Measurements from ENCODE around the gene ACAA2. TPM values are rescaled to one million over a fixed set of nuclear protein-coding genes. Genes with fewer than 3 reads are reported as not detected.

The ACAA2 gene
- polyA plus RNA-seq, 1 experiment = 14.1 TPM

DNA sequence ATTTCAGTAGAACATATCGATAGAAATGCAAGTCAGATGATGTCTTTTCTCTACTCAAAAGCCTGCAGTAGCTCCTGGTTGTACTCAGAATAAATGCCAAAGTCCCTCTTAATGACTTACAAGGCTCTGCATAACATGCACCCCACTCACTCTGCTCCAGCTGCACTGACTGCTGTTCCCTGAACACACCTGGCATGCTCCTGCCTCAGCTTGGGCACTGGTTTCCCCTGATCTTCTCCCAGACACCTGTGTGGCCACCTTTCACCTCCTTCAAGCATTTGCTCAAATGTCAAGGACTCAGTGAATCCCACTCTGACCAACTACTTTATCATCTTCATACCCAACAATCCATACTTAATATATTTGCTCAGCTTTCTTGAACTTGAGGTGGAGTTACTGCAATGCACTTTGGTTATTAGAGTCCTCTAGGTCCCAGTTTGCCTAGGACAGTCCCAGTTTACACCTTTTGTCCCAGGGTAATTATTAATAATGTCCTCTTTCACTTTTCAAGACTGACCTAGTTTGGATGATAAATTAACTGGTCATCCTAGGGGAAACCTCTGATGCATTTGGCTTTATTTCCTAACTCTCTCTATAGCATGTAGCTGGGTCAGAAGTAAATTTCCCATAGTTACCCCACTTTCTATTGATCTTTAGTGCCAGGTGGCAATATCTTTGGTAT lies 44.1 kb downstream of the ACAA2 start:
- TF ChIP-seq, protein P1, sequence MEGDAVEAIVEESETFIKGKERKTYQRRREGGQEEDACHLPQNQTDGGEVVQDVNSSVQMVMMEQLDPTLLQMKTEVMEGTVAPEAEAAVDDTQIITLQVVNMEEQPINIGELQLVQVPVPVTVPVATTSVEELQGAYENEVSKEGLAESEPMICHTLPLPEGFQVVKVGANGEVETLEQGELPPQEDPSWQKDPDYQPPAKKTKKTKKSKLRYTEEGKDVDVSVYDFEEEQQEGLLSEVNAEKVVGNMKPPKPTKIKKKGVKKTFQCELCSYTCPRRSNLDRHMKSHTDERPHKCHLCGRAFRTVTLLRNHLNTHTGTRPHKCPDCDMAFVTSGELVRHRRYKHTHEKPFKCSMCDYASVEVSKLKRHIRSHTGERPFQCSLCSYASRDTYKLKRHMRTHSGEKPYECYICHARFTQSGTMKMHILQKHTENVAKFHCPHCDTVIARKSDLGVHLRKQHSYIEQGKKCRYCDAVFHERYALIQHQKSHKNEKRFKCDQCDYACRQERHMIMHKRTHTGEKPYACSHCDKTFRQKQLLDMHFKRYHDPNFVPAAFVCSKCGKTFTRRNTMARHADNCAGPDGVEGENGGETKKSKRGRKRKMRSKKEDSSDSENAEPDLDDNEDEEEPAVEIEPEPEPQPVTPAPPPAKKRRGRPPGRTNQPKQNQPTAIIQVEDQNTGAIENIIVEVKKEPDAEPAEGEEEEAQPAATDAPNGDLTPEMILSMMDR (IDR thresholded peaks at IDR 0.05; ENCODE audit: insufficient read depth, low read depth, low read length) = no peak
- ChIA-PET POLR2A (no interaction called here), CTCF (interaction anchor here (1.0 to 4.9 kb wide), 4 partner anchors 9 to 258 kb away, joined by 3 to 29 read pairs (median 6); partner anchors contain the start of gene LIPG)
- H3K36me3 ChIP-seq (ENCODE audit: control insufficient read depth, insufficient read depth, low read length) = no peaks in the 10 kb centered on the region
- no peak for DNase-seq (ENCODE audit: low read depth)
- H3K4me3 ChIP-seq (ENCODE audit: low read depth, low read length) = no peak overlapping the region
- peaks cover 2% of the 10 kb centered on the region for H3K27me3 ChIP-seq (ENCODE audit: control insufficient read depth, insufficient read depth, low read length)

DNA sequence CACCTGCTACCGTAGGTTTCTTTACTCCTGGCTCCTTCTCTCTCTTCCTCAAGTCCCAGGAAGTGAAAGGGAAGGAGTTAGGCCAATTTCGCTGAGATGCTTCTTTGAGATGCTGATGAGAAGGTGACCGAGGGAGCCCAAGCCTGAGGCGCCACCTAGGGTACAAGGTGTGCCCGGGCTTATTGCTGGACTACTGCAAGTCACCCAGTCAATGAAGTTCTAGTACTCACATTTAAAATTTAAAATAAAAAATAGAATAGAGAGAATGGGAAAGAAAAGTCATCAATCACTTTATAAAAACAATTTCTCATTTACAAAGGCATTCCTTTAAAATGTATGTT lies 45.3 kb downstream of the ACAA2 start:
- CTCF ChIA-PET = interaction anchor here (0.8 to 4.9 kb wide), 5 partner anchors 10 to 224 kb away, joined by 3 to 29 read pairs (median 3); partner anchors contain the start of gene LIPG
- no peak overlapping the region for H3K4me3 ChIP-seq (ENCODE audit: low read depth, low read length)
- TF ChIP-seq, protein P1 (IDR thresholded peaks at IDR 0.05; ENCODE audit: insufficient read depth, low read depth, low read length) = peak; percentile 73
- POLR2A ChIA-PET = no interaction called here
- H3K27me3 ChIP-seq (ENCODE audit: control insufficient read depth, insufficient read depth, low read length) = peaks cover 2% of the 10 kb centered on the region
- DNase-seq (ENCODE audit: low read depth) = no peak
- H3K36me3 ChIP-seq (ENCODE audit: control insufficient read depth, insufficient read depth, low read length) = no peaks in the 10 kb centered on the region

DNA sequence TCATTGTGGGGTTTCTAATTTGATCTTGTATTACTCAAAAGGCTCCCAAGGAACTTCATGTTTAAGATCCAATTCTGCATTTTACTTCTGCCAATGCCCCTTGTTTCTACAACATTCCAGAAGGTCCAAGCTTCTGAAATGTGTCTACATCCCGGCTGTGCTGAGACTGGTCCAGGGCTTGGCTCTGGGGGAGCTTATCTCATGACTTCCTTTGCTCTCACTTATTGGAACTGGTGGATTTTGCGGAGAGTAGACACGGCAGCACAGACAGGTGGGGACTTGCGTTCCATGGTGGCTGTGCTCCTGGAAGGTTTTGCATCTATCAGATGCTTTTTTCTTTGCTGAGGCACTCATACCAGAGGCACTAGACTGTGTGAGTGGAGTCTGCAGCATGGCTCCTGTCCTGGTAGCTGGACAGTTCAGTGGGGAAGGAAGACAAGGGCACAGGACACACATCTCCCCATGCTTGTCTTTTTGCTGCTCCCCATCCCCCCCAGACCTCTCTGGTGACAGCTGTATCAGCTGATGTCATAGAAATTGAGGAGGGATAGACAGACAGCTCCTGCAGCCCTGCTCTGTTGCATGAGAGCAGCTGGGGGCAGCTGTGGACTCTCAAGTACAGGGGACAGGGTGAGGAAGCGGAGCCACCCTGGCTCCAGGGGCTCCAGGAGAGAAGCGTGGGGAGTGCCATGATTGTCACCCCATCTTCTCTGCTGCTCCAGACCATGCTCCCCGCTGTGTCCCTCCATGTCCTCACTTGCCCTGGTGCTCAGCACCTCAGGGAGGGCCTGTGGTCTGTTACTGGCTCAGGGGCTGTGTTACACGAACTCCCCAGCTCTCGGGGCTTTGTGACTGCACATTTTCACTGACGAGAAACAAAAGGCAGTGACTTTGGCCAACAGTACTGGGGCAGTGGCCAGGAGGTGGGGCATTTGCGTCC lies 46.0 kb downstream of the ACAA2 start:
- H3K27me3 ChIP-seq (ENCODE audit: control insufficient read depth, insufficient read depth, low read length) = peaks cover 2% of the 10 kb centered on the region
- no peaks in the 10 kb centered on the region for H3K36me3 ChIP-seq (ENCODE audit: control insufficient read depth, insufficient read depth, low read length)
- TF ChIP-seq, protein P1 (IDR thresholded peaks at IDR 0.05; ENCODE audit: insufficient read depth, low read depth, low read length) = no peak
- no peak for DNase-seq (ENCODE audit: low read depth)
- ChIA-PET POLR2A (no interaction called here), CTCF (interaction anchor here (0.6 to 4.9 kb wide), 7 partner anchors 17 to 257 kb away, joined by 3 to 29 read pairs (median 3); partner anchors contain the start of gene LIPG)
- no peak overlapping the region for H3K4me3 ChIP-seq (ENCODE audit: low read depth, low read length)

DNA sequence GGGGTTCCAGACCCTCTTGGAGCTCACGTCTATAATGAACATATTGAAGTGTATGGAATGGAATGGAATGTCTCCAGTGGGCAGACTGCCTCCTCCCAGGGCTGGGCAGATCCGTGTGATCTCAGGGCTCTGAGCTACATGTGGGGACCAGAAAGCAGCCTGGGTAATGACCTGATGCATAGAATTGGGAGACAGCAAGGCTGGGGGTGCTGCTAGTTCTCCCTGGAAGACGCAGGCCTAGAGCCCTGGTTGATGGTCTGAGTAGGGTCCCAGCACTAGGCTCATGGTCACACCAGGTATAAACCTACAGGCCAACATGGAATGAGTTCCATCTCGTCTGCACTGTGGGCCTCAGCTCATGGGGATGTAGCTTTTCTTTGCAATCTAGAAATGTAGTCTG lies 46.7 kb downstream of the ACAA2 start:
- ChIA-PET POLR2A (no interaction called here), CTCF (interaction anchor here (1.1 to 4.9 kb wide), 4 partner anchors 92 to 256 kb away, joined by 3 to 29 read pairs (median 10); partner anchors contain the start of gene LIPG)
- TF ChIP-seq, protein P1 (IDR thresholded peaks at IDR 0.05; ENCODE audit: insufficient read depth, low read depth, low read length) = no peak
- H3K36me3 ChIP-seq (ENCODE audit: control insufficient read depth, insufficient read depth, low read length) = no peaks in the 10 kb centered on the region
- DNase-seq (ENCODE audit: low read depth) = no peak
- peaks cover 2% of the 10 kb centered on the region for H3K27me3 ChIP-seq (ENCODE audit: control insufficient read depth, insufficient read depth, low read length)
- H3K4me3 ChIP-seq (ENCODE audit: low read depth, low read length) = no peak overlapping the region

DNA sequence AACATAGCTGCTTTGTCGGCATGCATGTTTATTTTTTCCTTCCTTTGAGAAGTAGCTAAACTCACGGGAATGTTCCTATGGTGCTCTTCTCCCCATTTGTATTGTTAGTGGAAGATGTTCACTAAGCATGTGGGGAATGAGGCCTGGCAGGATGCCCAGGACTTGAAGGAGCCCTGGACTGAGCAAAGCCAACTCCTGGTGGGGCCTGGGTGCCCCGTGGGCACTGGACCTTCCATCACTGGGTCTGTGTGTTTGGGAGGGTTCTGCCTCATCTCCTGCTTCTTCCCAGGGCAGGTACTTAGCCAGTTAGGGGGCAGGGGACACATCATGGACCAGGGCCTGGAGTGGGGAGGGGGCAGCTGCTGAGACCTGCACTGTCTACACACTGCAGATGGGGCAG lies 49.3 kb downstream of the ACAA2 start:
- DNase-seq (ENCODE audit: low read depth) = no peak
- Histone ChIP-seq H3K4me3 (ENCODE audit: low read depth, low read length) (no peak overlapping the region), H3K27me3 (ENCODE audit: control insufficient read depth, insufficient read depth, low read length) (peaks cover 2% of the 10 kb centered on the region), H3K36me3 (ENCODE audit: control insufficient read depth, insufficient read depth, low read length) (no peaks in the 10 kb centered on the region)
- POLR2A ChIA-PET = no interaction called here
- CTCF ChIA-PET = interaction anchor here (1.0 kb wide), 1 partner anchor 95 kb away, joined by 3 read pairs; no protein-coding TSS in a partner anchor
- TF ChIP-seq, protein P1 (IDR thresholded peaks at IDR 0.05; ENCODE audit: insufficient read depth, low read depth, low read length) = no peak
